HG03565 (cell line): ENCODE results near the gene KIF1A.

Source experiments
- ATAC-seq: cut with Tn5 transposase; IDR thresholded peaks from one replicate; pipeline ENCODE4 v1.9.1; 2021; ENCODE audit warnings: mild to moderate bottlenecking, moderate library complexity; ENCODE audit not compliant: unreplicated experiment

Gene KIF1A

DNA sequence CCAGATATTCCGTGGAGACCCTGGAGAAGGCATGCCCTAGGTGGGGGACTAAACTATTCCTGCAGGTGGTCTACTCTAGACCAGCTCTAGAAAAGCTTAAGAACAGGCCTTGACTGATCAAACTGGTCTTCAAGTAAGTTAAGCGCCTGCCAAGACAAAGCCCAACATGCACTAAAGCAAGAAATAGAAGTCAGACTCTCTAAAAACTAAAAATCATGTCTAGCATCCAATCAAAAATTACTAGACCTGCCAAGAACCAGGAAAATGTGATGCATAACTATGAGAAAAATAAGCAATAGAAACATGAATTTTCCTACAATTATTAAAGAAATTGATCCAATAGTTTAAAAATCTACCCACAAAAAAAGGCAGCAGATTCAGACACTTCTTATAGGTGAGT is 13.6 kb downstream of the KIF1A start:
- no peak for ATAC-seq

DNA sequence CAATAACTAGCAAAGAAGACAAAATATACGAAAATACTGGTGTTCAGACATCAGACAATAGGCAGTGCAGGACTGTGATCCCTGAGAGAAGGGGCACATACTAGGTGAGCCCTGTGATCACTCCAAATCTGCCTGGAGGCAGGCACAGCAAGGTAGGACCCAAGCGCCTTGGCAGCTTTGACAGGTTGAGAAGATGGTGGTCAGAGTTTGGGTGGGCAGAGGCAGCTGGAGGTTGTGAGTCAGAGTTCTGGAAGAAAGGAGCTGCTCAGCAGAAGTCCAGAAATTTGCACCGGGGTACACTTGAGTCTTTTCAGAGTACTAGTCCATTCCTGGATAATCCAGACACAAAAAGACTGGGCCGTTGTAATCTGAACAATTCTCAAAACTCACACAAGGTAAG is 14.0 kb downstream of the KIF1A start:
- ATAC-seq = no peak

DNA sequence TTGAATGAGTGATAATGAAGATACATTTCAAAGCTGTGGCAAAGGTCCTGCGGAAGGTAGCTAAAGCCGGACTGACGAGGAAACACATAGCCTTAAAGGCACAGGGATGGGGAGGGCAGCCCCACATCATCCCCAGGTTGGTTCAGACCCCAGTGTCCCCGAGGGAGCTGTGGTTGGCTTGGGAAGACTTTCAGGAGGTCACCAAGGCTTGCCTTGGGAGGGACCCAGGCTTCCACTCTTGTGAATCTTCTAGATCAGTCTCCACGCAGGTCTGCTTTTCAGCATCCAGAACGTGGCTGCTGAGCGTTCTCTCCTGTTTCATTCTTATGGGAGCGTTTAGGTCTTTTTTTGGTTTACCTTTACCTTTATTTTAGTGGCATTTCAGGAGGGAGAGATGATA is 16.8 kb downstream of the KIF1A start:
- ATAC-seq = no peak

DNA sequence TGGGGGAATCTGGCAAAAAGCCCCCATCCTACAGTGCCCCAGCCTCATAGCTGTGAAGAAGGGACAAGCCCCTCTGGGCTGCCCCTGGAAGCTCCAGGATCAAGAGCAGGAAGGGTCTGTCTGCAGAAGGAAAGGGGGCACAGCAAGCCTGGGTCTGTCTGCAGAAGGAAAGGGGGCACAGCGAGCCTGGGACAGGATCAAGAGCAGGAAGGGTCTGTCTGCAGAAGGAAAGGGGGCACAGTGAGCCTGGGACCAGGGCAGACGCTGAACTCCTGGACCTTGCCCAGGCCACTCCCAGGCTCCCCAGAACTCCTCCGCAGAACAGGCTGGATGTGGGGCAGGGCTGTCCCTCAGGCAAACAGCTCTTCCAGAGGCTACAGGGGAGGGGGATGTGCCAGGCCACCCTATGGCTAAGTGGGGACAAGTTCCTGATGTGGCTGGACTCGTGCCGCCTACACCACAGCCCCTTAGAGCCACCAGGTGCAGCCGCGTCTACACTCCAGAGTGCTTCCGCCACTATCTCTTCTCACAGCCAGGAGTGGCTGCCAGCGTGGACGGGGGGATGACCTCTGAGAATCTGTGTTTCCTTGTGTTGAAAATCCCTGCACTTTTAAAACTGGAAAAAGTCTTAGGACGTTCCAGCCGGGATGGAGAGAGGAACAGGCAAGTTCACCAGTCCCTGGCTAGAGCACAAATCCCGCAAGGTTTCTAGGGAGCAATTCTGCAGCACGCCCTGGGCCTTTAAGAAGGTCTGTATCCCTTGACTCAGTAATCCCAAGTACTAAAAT is 20.8 kb downstream of the KIF1A start:
- ATAC-seq = no peak

DNA sequence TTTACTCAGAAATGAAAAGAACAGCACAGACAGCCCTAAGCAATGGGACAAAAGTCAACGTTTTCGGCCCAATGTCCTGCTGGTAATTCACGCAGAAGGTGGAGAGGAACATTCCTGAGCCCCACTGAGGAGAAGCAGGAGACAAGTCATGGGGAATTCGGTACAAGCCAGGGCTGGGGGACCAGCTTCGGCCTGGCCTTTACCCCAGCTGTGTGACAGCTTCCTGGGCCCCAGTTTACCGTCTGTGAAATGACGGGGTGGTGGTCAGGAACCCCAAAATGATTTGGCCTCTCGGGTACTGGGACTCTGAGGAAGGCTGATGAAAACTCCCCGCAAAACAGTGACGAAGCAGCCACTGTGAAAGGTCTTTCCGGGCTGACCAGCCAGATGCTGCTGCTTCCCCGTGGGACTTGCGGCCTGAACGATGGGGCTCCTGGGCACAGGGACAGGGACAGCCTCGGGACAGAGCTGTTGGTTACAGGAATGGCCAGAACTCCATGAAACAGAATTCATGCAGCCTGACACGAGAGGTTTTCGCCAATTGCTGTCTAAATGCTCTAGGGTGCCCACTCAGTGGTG is 21.6 kb downstream of the KIF1A start:
- ATAC-seq = no peak

DNA sequence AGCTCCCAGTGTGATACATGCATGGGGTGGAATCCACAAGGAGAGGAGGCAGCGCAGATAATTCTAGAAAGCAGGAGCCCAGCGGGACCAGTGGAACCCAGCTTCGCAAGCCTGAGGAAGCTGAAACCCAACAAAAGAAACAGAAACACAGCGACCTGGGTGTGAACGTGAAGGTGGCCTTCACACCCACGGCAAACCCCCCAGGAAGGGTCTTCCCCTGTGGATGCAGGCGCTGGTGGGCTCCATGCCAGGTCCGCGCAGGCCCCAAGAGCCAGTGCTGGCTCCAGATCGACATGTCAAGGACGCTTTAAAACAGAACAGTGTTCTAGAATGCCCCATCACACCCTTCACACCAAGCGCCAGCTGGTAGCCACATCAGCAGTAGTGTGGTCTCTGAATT is 22.1 kb downstream of the KIF1A start:
- no peak for ATAC-seq

DNA sequence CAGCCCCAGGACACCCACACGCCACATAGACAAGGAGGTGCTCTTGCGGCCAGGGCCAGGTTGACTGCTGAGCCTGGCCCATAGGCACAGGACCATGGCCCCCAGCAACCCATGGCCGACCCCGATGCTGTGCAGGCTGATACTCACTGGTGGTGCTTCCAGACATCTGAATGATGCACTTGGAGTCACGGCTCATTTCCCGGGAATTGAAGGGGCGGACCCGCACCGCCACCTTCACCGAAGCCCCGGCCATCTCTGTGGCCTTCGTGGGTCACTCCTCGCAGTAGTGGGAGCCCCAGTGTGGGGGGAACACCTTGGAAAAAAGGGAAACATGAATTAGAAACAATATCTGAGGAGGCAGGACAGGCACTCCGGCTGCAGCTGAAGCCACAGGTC is 22.5 kb downstream of the KIF1A start:
- no peak for ATAC-seq

DNA sequence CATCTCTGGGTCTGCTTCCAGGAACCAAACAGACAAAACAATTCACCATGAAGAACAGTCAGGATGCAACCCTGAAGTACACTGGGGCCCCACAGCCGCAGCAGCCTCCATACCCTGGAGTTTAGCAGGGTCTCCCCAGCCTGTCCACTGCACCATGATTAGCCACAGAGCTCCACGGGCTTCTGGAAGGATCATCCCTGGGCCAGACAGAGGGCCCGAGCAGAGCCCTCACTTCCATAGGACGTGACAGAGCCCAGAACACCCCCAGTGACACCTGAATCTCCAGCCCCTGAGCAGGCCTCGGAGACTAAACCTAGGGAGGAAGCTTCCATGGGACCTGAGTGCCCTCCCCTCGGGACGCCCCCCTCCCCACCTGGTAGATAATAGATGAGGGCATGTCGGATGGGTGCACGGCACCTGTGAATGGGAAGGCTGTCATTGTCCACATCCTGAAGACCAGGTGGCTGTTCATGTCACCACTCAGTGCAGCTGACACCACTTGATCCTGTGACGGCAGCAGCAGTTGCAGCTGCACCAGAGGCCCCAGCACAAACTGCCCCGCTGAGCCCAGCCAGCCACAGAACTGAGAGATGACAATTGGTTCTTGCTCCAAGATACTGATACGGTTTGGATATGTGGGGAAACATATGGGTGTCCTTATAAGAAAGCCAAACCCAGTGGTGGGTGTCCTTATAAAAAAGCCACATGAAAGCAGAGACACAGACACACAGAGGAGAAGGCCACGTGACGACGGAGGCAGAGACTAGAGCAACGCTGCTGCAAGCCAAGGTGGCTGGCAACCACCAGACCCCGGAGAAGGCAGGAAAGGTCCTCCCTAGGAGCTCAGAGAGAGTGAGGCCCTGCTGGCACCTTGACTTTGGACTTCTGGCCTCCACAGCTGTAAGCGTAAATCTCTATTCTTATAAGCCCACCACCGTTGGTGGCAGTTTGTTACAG is 23.2 kb downstream of the KIF1A start:
- no peak for ATAC-seq

DNA sequence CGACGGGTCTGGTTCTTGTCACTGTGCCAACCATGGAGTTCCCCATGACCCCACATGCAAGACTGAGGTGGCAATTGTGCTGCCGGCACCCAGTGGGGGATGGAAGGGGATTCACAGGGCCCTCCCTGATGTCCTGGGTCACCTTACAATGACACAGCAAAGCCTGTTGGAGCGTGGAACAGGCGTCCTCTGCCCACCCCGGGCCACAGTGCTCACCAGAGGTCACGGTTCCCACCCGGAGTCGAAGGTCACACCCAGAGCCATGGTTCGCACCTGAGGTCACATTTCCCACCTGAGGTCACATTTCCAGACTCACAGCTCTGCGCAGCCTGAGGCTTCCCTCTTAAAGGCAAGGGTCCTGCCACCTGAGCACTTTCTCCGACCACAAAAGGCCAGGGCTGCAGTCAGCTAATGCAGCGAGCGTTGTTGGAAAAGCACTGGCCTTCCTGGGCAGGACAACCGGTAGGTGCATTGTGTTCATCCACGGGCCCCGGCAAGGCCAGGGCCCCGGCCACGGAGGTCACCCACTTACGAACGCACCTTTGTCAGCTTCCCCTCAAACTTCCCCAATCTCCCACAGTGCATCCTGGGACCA is 24.0 kb downstream of the KIF1A start:
- ATAC-seq = no peak

DNA sequence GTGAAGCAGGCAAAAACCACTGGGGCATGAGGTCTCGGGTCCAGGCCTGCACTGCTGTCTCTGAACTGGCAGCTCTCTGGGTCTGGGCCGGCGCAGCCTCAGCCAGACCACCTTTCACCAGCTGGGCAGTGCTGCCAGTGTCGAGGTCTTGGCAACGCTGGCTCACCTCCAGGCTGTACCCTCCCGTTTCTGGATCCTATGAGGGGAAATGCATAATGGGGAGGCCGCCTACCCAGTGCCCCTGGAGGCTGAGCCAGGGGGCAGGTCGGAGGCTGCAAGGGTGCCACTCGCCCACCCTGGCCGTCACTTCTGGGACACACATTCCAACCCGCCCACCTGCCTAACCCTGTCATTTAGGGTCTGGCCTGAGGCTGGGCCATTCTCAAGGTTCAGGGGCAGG is 24.6 kb downstream of the KIF1A start:
- no peak for ATAC-seq

DNA sequence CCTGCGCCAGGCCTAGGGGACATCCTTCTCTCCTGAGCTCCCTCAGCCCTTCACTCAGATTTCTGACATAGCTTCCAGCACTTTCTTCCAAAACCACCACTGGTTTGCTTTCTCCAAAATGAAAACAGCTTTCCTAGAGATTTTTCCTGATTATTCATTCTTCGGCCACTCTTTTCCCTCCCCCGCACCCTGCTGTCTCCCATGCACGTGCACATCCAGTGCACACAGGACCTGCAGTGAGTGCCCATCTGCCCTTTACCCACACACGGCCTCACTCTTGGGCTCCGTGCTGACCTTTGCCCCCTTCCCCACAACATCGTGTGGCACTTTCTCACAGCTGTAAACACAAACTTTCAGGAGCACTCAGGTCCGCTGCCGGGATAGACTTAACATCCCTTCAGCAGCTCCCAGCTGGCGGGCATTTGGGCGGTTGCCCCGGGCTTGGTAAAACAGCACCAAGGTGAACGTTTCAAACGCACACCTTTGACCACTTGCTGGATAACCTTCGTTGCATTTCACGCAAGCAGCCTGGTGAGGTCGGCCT is 25.8 kb downstream of the KIF1A start:
- ATAC-seq = no peak

DNA sequence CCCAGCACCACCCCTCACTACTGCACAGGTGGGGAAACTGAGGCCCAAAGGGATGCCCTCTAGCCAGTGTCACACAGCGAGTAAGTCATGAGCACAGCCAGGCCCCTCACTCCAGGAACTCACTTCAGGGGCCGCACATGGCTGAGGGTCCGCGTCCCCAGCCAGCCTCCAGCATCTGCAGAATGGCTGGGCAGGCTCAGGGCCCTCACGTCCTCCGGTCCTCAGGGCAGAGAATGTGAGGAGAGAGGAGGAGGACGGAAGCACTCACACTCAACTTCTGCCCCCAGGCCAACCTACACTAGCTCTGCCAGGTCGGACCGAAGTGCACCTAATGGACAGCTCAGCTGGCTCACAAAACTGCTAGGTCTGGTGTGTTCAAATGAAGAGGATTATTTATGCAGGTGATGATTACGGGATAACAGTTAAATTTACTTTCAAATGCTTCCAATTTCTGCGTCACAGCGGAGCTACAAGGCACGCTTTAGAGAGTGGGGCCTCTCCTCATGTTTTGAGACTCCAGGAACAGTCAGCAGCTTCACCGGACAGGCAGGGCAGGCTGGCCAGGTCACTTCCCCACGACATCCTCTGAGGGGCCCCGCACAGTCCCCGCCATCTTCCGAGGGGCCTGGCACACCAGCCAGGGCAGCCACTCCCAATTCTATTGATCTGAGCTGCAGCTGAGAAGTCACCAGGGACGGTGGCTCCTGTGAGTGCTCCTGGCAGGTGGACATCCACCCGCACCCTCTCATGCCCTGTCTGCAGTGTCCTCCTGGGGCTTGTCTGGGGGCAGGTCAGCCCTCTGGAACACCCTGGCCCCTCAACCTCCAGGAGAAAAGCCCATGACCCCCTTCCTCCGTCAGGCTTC is 26.5 kb downstream of the KIF1A start:
- no peak for ATAC-seq

DNA sequence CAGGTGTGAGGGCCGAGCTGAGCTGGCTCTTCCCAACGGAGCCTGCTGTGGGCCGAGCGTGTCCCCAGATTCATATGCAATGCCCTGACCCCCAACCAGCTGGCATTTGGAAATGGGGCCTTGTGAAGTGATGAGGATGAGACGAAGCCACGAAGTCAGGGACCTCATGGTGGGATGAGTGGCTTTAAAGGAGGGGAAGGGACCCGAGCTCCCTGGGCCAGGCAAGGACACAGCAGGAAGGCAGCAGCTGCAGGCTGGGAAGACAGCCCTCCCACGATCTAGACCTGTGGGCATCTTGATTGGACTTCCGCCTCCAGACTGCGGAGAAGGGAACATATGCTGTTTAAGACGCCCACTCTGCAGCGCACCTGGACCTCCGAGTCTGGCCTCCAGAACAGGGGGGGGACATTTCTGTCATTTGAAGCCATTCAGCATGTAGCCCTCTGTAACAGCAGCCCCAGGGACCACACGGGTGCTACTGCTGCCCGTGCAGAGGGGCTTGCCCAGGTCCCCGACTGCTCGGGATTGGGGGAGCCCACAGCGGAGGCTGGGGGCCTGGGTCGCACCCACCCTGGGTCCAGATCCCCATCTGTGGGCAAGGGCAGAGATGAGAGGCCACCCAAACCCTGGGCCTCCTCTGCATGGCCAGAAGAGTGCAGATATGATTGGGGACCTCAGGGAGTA is 27.2 kb downstream of the KIF1A start:
- ATAC-seq = no peak

DNA sequence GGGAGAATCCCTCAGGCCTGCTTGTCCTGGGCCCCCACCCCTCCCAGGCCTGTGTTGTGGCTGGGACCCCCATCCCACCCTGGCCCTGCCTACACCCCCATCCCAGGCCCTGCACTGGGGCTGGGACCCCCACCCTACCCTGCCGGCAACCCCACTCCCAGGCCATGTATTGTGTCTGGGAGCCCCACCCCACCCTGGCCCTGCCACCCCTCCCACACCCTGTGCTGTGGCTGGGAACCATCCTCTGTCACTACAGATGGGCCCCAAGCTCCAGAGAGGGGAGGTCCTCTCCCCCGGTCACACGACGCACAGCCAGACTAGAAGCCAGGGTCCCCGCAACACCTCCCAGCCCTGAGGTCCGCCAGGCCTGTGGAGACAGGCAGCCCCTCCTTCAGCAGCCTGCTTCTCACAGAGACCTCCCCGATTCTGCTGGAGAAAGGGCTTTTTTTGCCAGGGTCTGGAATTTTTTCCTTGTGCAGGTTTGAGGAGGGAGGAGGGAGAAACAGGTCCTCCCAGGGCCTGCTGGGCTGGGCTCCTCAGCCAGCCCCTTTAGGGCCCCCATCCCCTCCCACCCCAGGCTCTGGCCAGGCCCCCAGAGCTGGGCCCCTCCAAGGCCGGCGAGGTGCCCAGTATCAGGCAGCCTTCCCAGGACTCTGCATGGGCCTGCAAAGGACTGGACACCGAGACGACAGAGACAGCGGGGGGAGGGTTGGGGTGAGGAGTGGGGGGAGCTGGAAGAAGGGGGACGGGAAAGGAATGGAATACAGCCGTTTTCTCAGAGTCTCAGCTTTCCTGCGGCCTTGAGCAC is 28.0 kb downstream of the KIF1A start:
- no peak for ATAC-seq

DNA sequence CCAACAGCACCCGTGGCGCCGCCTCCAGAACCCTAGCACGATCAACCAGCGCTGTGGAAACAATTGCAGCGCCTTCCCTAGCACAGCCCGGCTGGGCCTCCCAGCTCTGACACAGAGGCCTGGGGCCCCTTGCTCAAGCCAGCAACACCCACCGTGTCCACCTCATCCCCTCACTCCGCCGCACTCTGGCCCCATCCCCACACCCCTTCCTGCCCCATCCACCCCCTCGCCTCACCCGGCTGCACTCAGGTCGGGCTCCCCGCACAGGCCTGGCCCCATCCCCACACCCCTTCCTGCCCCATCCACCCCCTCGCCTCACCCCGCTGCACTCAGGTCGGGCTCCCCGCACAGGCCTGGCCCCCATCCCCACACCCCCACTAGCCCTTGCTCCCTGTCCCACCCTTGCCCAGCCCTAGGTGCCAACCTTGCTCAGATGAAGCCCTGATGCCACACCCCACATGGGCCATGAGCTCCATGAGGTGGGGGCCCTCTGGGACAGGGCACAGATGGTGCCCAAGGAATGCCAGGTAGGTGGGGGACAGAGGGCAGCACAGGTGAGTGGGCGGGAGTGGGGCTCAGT is 28.7 kb downstream of the KIF1A start:
- ATAC-seq = no peak

DNA sequence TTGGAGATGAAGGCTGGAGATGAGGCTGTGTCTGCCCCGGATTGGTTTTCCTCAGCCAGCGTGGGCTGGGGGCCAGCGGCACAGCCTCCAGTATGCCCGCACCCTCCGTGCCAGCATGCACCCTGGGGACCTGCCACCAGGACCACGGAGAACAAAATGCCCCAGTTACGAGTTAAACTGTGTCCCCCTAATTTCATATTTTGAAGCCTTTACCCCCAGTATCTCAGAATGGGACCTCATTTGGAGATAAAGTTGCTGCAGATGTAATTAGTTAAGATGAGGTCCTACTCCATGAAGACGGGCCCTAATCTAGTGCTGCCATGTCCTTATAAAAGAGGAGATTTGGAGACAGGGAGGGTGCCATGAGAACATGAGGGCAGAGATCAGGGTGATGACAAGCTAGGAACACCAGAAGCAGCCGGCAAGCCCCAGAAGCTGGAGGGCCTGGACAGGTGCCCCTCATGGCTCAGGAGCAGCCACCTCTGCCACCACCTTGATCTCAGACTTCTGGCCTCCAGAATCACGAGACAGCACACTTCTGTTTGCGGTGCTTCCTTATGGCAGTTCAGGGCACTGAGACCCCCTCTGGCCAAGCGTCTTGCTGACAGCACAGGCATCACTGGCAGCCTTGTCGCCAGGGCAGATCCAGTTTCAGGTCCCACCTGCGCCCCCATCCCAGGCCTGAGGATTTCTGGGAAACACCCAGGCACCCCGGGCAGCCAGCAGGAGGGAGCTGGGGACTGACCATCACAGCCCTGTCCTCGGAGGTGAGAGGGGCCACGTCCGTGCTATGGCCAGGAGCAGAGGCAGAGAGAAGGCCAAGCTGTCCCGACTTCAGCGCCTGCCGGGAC is 29.4 kb downstream of the KIF1A start:
- ATAC-seq = no peak
